ENCODE measurements around the gene PPM1H. TPM values are rescaled to one million over a fixed set of nuclear protein-coding genes. Genes with fewer than 3 reads are reported as not detected.
A peak's percentile ranks its signal among the peaks of the same experiment; 100 is the strongest.

Gene PPM1H
- total RNA-seq, 1 experiment from 2014 or later = 0.04 TPM

DNA sequence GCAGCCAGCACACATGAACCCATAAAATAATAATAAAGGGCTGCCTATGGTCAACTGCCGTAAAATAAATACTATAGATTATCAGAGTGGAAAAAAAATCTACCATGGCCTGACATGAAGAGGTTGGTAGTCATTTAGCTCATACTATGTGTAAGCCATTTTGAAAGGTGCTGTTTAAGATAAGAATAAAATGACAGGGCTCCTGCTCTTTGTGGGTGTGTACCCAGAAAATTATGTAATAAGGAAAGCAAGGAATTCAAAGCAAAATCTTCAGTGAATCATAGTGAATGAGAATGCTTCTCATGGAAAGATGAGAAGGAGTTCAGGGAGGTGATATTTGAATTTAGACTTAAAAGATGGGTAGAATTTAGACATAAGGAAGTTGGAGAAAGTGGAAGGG lies 42.9 kb upstream of the PPM1H start:
- intact Hi-C loops (cut with micrococcal nuclease; ENCODE audit: unreplicated experiment) = no loop called here
- Histone ChIP-seq H3K4me1 (ENCODE audit: insufficient read depth, low read length, poor library complexity, severe bottlenecking) (peaks cover 4% of the 10 kb centered on the region), H3K27me3 (replicated peaks; ENCODE audit: insufficient read depth, low read depth, low read length, poor library complexity) (no peaks in the 10 kb centered on the region), H3K36me3 (ENCODE audit: insufficient read depth, low read length, poor library complexity, severe bottlenecking) (no peaks in the 10 kb centered on the region), H3K9me3 (ENCODE audit: low read depth, low read length, poor library complexity, severe bottlenecking) (no peaks in the 10 kb centered on the region), H3K27ac (ENCODE audit: low read depth, low read length, poor library complexity, severe bottlenecking) (no peak overlapping the region), H3K4me3 (ENCODE audit: low read depth, low read length, poor library complexity, severe bottlenecking) (no peak overlapping the region)
- BruUV-seq (replicated peaks) = no TSS peak
- CTCF ChIA-PET = no interaction called here
- POLR2A ChIA-PET (ENCODE audit: low non-redundant PET) = no interaction called here
- TF ChIP-seq, protein P1, sequence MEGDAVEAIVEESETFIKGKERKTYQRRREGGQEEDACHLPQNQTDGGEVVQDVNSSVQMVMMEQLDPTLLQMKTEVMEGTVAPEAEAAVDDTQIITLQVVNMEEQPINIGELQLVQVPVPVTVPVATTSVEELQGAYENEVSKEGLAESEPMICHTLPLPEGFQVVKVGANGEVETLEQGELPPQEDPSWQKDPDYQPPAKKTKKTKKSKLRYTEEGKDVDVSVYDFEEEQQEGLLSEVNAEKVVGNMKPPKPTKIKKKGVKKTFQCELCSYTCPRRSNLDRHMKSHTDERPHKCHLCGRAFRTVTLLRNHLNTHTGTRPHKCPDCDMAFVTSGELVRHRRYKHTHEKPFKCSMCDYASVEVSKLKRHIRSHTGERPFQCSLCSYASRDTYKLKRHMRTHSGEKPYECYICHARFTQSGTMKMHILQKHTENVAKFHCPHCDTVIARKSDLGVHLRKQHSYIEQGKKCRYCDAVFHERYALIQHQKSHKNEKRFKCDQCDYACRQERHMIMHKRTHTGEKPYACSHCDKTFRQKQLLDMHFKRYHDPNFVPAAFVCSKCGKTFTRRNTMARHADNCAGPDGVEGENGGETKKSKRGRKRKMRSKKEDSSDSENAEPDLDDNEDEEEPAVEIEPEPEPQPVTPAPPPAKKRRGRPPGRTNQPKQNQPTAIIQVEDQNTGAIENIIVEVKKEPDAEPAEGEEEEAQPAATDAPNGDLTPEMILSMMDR (conservative IDR thresholded peaks at IDR 0.05; ENCODE audit: low read depth, low read length) = no peak
- no peak for TF ChIP-seq EZH2 (IDR thresholded peaks at IDR 0.05; ENCODE audit: borderline replicate concordance, low read depth, low read length, poor library complexity, severe bottlenecking)
- DNase-seq (ENCODE audit: low spot score) = no peak

GRCh38 chr12:62977418-62977817 lies 42.5 kb upstream of the PPM1H start:
- ChIA-PET CTCF (no interaction called here), POLR2A (ENCODE audit: low non-redundant PET) (no interaction called here)
- intact Hi-C loops (cut with micrococcal nuclease; ENCODE audit: unreplicated experiment) = no loop called here
- Histone ChIP-seq H3K27me3 (replicated peaks; ENCODE audit: insufficient read depth, low read depth, low read length, poor library complexity) (no peaks in the 10 kb centered on the region), H3K4me1 (ENCODE audit: insufficient read depth, low read length, poor library complexity, severe bottlenecking) (peaks cover 4% of the 10 kb centered on the region), H3K27ac (ENCODE audit: low read depth, low read length, poor library complexity, severe bottlenecking) (no peak overlapping the region), H3K4me3 (ENCODE audit: low read depth, low read length, poor library complexity, severe bottlenecking) (peak overlapping the region; percentile 9), H3K9me3 (ENCODE audit: low read depth, low read length, poor library complexity, severe bottlenecking) (no peaks in the 10 kb centered on the region), H3K36me3 (ENCODE audit: insufficient read depth, low read length, poor library complexity, severe bottlenecking) (no peaks in the 10 kb centered on the region)
- no peak for TF ChIP-seq EZH2 (IDR thresholded peaks at IDR 0.05; ENCODE audit: borderline replicate concordance, low read depth, low read length, poor library complexity, severe bottlenecking)
- TF ChIP-seq, protein P1 (conservative IDR thresholded peaks at IDR 0.05; ENCODE audit: low read depth, low read length) = no peak
- DNase-seq (ENCODE audit: low spot score) = peak; percentile 75
- BruUV-seq (replicated peaks) = no TSS peak

GRCh38 chr12:62976110-62976662 lies 41.2 kb upstream of the PPM1H start:
- TF ChIP-seq, protein P1 (conservative IDR thresholded peaks at IDR 0.05; ENCODE audit: low read depth, low read length) = no peak
- no peak for TF ChIP-seq EZH2 (IDR thresholded peaks at IDR 0.05; ENCODE audit: borderline replicate concordance, low read depth, low read length, poor library complexity, severe bottlenecking)
- ChIA-PET CTCF (no interaction called here), POLR2A (ENCODE audit: low non-redundant PET) (no interaction called here)
- no peaks in the 10 kb centered on the region for H3K9me3 ChIP-seq (ENCODE audit: low read depth, low read length, poor library complexity, severe bottlenecking)
- intact Hi-C loops (cut with micrococcal nuclease; ENCODE audit: unreplicated experiment) = no loop called here
- H3K4me3 ChIP-seq (ENCODE audit: low read depth, low read length, poor library complexity, severe bottlenecking) = no peak overlapping the region
- no TSS peak for BruUV-seq (replicated peaks)
- DNase-seq (ENCODE audit: low spot score) = no peak
- no peak overlapping the region for H3K27ac ChIP-seq (ENCODE audit: low read depth, low read length, poor library complexity, severe bottlenecking)
- H3K4me1 ChIP-seq (ENCODE audit: insufficient read depth, low read length, poor library complexity, severe bottlenecking) = peaks cover 4% of the 10 kb centered on the region
- no peaks in the 10 kb centered on the region for H3K36me3 ChIP-seq (ENCODE audit: insufficient read depth, low read length, poor library complexity, severe bottlenecking)
- H3K27me3 ChIP-seq (replicated peaks; ENCODE audit: insufficient read depth, low read depth, low read length, poor library complexity) = no peaks in the 10 kb centered on the region

All from A673 (cell line).